Activated T-cell treated with anti-CD3 and anti-CD28 coated beads, Interleukin-2, amount 50 U/mL, for 72 hours (primary cell): Measurements from ENCODE around the gene FBXO34. TPM values are rescaled to one million over a fixed set of nuclear protein-coding genes. Genes with fewer than 3 reads are reported as not detected.
A peak's percentile ranks its signal among the peaks of the same experiment; 100 is the strongest.

Experiments
- ATAC-seq, 2 donors: fragments of 150-1000 bp; cut with Tn5 transposase; replicated peaks in 1 of 2; 2 replicates each; pipeline ENCODE4 v1.10.0; 2021; ENCODE audit warnings: moderate library complexity in 2 of 2, mild to moderate bottlenecking in 1 of 2
- DNase-seq, 2 donors: peaks; one replicate each; pipeline ENCODE4 v3.0.0; 2021 to 2022; ENCODE audit warnings: mixed read lengths in 1 of 2
- H3K27ac Mint-ChIP-seq: one replicate; pipeline ENCODE4 v1.8.0; 2022; ENCODE audit warnings: mild to moderate bottlenecking, moderate library complexity, mixed read lengths
- H3K27me3 Mint-ChIP-seq: one replicate; pipeline ENCODE4 v1.8.0; 2022; ENCODE audit warnings: low read depth, mixed read lengths
- H3K36me3 Mint-ChIP-seq, 2 donors: one replicate each; pipeline ENCODE4 v1.8.0; 2022; ENCODE audit warnings: mixed read lengths in 2 of 2, mild to moderate bottlenecking in 1 of 2; ENCODE audit not compliant: insufficient read depth in 2 of 2
- H3K4me1 Mint-ChIP-seq: one replicate; pipeline ENCODE4 v1.8.0; 2022; ENCODE audit warnings: low read depth, mixed read lengths
- H3K4me3 Mint-ChIP-seq, 2 donors: one replicate each; pipeline ENCODE4 v1.8.0; 2022; ENCODE audit warnings: mild to moderate bottlenecking in 2 of 2, mixed read lengths in 2 of 2, moderate library complexity in 2 of 2
- H3K9me3 Mint-ChIP-seq, 2 donors: one replicate each; pipeline ENCODE4 v1.8.0; 2022; ENCODE audit warnings: mixed read lengths in 2 of 2
- total RNA-seq, 2 donors: library from RNA; stranded (reverse); gene quantifications; one replicate each; pipeline ENCODE4 v1.2.3, GENCODE V29; 2022

Gene FBXO34
- total RNA-seq, 2 donors from 2014 or later, result 28.8 to 29.9 TPM

- Mint-ChIP-seq H3K4me3 (no peak overlapping the region), H3K27me3 (peaks cover 33% of the 10 kb centered on the region), H3K36me3 (no peaks in the 10 kb centered on the region), H3K9me3 (no peaks in the 10 kb centered on the region), H3K4me1 (peaks cover 6% of the 10 kb centered on the region), H3K27ac (no peak overlapping the region)
- DNase-seq, result no peak
- peak in 1 of 2 donors; percentile 28 for ATAC-seq
These were observed 21.8 kb upstream of the FBXO34 start for GRCh38 chr14:55249423-55249822.

- H3K4me3 Mint-ChIP-seq, result no peak overlapping the region
- H3K27me3 Mint-ChIP-seq, result peaks cover 29% of the 10 kb centered on the region
These were observed 17.9 kb upstream of the FBXO34 start for GRCh38 chr14:55253276-55253675.

GRCh38 chr14:55254581-55254980, 16.6 kb upstream of the FBXO34 start:
- Mint-ChIP-seq H3K36me3 (no peaks in the 10 kb centered on the region), H3K27me3 (peaks cover 16% of the 10 kb centered on the region)
- ATAC-seq, result no peak

More at GRCh38 chr14:55253276-55253675, 17.9 kb upstream of the FBXO34 start:
- Mint-ChIP-seq H3K9me3 (no peaks in the 10 kb centered on the region), H3K4me1 (peaks cover 6% of the 10 kb centered on the region), H3K36me3 (no peaks in the 10 kb centered on the region), H3K27ac (no peak overlapping the region)
- no peak for ATAC-seq
- no peak for DNase-seq

GRCh38 chr14:55255979-55256378, 15.2 kb upstream of the FBXO34 start:
- no peak for ATAC-seq
- Mint-ChIP-seq H3K27me3 (peaks cover 7% of the 10 kb centered on the region), H3K4me3 (no peak overlapping the region), H3K27ac (no peak overlapping the region), H3K4me1 (no peaks in the 10 kb centered on the region), H3K36me3 (no peaks in the 10 kb centered on the region), H3K9me3 (no peaks in the 10 kb centered on the region)
- no peak for DNase-seq

More at GRCh38 chr14:55254581-55254980, 16.6 kb upstream of the FBXO34 start:
- H3K27ac Mint-ChIP-seq, result no peak overlapping the region
- no peak overlapping the region for H3K4me3 Mint-ChIP-seq
- DNase-seq, result no peak
- H3K9me3 Mint-ChIP-seq, result no peaks in the 10 kb centered on the region
- H3K4me1 Mint-ChIP-seq, result peaks cover 4% of the 10 kb centered on the region

GRCh38 chr14:55256586-55256985, 14.6 kb upstream of the FBXO34 start:
- H3K27me3 Mint-ChIP-seq, result peaks cover 7% of the 10 kb centered on the region
- no peaks in the 10 kb centered on the region for H3K9me3 Mint-ChIP-seq
- H3K27ac Mint-ChIP-seq, result no peak overlapping the region
- DNase-seq, result no peak
- no peak for ATAC-seq
- H3K4me1 Mint-ChIP-seq, result no peaks in the 10 kb centered on the region
- no peaks in the 10 kb centered on the region for H3K36me3 Mint-ChIP-seq
- no peak overlapping the region for H3K4me3 Mint-ChIP-seq

GRCh38 chr14:55265197-55265596, 6.0 kb upstream of the FBXO34 start:
- Mint-ChIP-seq H3K36me3 (no peaks in the 10 kb centered on the region), H3K27ac (no peak overlapping the region), H3K4me3 (no peak overlapping the region), H3K4me1 (peaks cover under 1% of the 10 kb centered on the region), H3K9me3 (peaks cover 0 to 2% of the 10 kb centered on the region in 2 donors), H3K27me3 (no peaks in the 10 kb centered on the region)
- peak; percentile 43 to 48 for ATAC-seq
- DNase-seq, result no peak

GRCh38 chr14:55267820-55268219, 3.4 kb upstream of the FBXO34 start:
- H3K9me3 Mint-ChIP-seq, result peaks cover 0 to 2% of the 10 kb centered on the region in 2 donors
- no peaks in the 10 kb centered on the region for H3K27me3 Mint-ChIP-seq
- no peak for ATAC-seq

GRCh38 chr14:55271572-55272298, 514 bp downstream of the FBXO34 start:
- H3K4me3 Mint-ChIP-seq, result peak overlapping the region; percentile 88 to 98
- H3K27ac Mint-ChIP-seq, result peak overlapping the region; percentile 95
- ATAC-seq (peak; percentile 26 to 48), DNase-seq (peak; percentile 56 to 66)
- H3K36me3 Mint-ChIP-seq, result peaks cover 3 to 5% of the 10 kb centered on the region in 2 donors
- H3K9me3 Mint-ChIP-seq, result no peaks in the 10 kb centered on the region
- H3K27me3 Mint-ChIP-seq, result no peaks in the 10 kb centered on the region
- peaks cover 52% of the 10 kb centered on the region for H3K4me1 Mint-ChIP-seq

More at GRCh38 chr14:55267820-55268219, 3.4 kb upstream of the FBXO34 start:
- Mint-ChIP-seq H3K4me3 (no peak overlapping the region), H3K36me3 (peaks cover 0 to 2% of the 10 kb centered on the region in 2 donors), H3K27ac (no peak overlapping the region), H3K4me1 (peaks cover 16% of the 10 kb centered on the region)
- no peak for DNase-seq

- ATAC-seq (no peak), DNase-seq (no peak)
- Mint-ChIP-seq H3K36me3 (peaks cover 3 to 5% of the 10 kb centered on the region in 2 donors), H3K27me3 (no peaks in the 10 kb centered on the region), H3K9me3 (no peaks in the 10 kb centered on the region), H3K4me3 (peak overlapping the region; percentile 88 to 98), H3K4me1 (peaks cover 59% of the 10 kb centered on the region), H3K27ac (peak overlapping the region; percentile 95)
These were observed 1.2 kb downstream of the FBXO34 start for GRCh38 chr14:55272387-55272786.

GRCh38 chr14:55272922-55273321, 1.7 kb downstream of the FBXO34 start:
- Mint-ChIP-seq H3K4me3 (peak overlapping the region; percentile 88 to 98), H3K4me1 (peaks cover 64% of the 10 kb centered on the region), H3K27ac (peak overlapping the region; percentile 95), H3K9me3 (no peaks in the 10 kb centered on the region), H3K36me3 (peaks cover 3 to 5% of the 10 kb centered on the region in 2 donors), H3K27me3 (no peaks in the 10 kb centered on the region)
- no peak for ATAC-seq
- DNase-seq, result no peak

- ATAC-seq, result no peak
- no peak overlapping the region for H3K27ac Mint-ChIP-seq
- peak overlapping the region in 1 of 2 donors; percentile 25 for H3K4me3 Mint-ChIP-seq
- H3K9me3 Mint-ChIP-seq, result no peaks in the 10 kb centered on the region
- H3K36me3 Mint-ChIP-seq, result peaks cover 3 to 5% of the 10 kb centered on the region in 2 donors
- peaks cover 72% of the 10 kb centered on the region for H3K4me1 Mint-ChIP-seq
- no peaks in the 10 kb centered on the region for H3K27me3 Mint-ChIP-seq
- DNase-seq, result no peak
These were observed 2.9 kb downstream of the FBXO34 start for GRCh38 chr14:55274146-55274545.

GRCh38 chr14:55274751-55275150, 3.5 kb downstream of the FBXO34 start:
- Mint-ChIP-seq H3K36me3 (peaks cover 3 to 5% of the 10 kb centered on the region in 2 donors), H3K4me1 (peaks cover 75% of the 10 kb centered on the region), H3K27me3 (no peaks in the 10 kb centered on the region), H3K4me3 (peak overlapping the region; percentile 10 to 66), H3K9me3 (no peaks in the 10 kb centered on the region), H3K27ac (peak overlapping the region; percentile 83)
- no peak for DNase-seq
- ATAC-seq, result no peak

GRCh38 chr14:55276736-55277135, 5.5 kb downstream of the FBXO34 start:
- no peaks in the 10 kb centered on the region for H3K9me3 Mint-ChIP-seq
- no peaks in the 10 kb centered on the region for H3K27me3 Mint-ChIP-seq
- ATAC-seq (no peak), DNase-seq (no peak)
- peaks cover 3 to 5% of the 10 kb centered on the region in 2 donors for H3K36me3 Mint-ChIP-seq
- H3K4me1 Mint-ChIP-seq, result peaks cover 66% of the 10 kb centered on the region
- H3K4me3 Mint-ChIP-seq, result no peak overlapping the region
- peak overlapping the region; percentile 64 for H3K27ac Mint-ChIP-seq
